Fibroblast of pulmonary artery (primary cell): ENCODE measurements around the gene TRMT2B.
"Not testable (repeated sequence)": the region's sequence is repeated elsewhere in the genome, so short reads cannot be mapped to it uniquely, and the experiment has no call there.

Experiments
- DNase-seq: peaks from one replicate; pipeline ENCODE4 v3.0.0-alpha.2; 2010; ENCODE audit warnings: low read depth
- H3K4me3 ChIP-seq: replicated peaks from 2 replicates; pipeline ENCODE4 v1.5.1; 2011; ENCODE audit warnings: low read depth, mild to moderate bottlenecking, control low read depth, low read length, moderate library complexity
- CTCF ChIP-seq: IDR thresholded peaks from 2 replicates; pipeline ENCODE4 v1.5.1; 2011; ENCODE audit warnings: mild to moderate bottlenecking, control low read depth, low read length, inconsistent platforms; ENCODE audit errors: missing control alignments

The TRMT2B gene

GRCh38 chrX:101078716-101079598, 27.0 kb upstream of the TRMT2B start, which contains the start of gene TMEM35A:
TMEM35A (plus strand) TSS chrX:101078879; CDS start chrX:101079003, 124 bp downstream.
- TF ChIP-seq CTCF = no peak
- H3K4me3 ChIP-seq = peak within 1 kb of the TSS; percentile 55
- peak; percentile 45 for DNase-seq

GRCh38 chrX:101071582-101071981, 19.7 kb upstream of the TRMT2B start:
- no peak for TF ChIP-seq CTCF
- H3K4me3 ChIP-seq = no peak overlapping the region
- no peak for DNase-seq

- no peak for TF ChIP-seq CTCF
- no peak for DNase-seq
- H3K4me3 ChIP-seq = no peak overlapping the region
These were observed 10.3 kb upstream of the TRMT2B start for GRCh38 chrX:101062176-101062575.

GRCh38 chrX:101057093-101057714, 5.3 kb upstream of the TRMT2B start:
- peak; percentile 75 for DNase-seq
- no peak for TF ChIP-seq CTCF
- H3K4me3 ChIP-seq = no peak overlapping the region

GRCh38 chrX:101056551-101056950, 4.6 kb upstream of the TRMT2B start:
- not testable (repeated sequence) for DNase-seq, H3K4me3 ChIP-seq

GRCh38 chrX:101051153-101051548, 760 bp downstream of the TRMT2B start:
- peak overlapping the region; percentile 66 for H3K4me3 ChIP-seq
- no peak for TF ChIP-seq CTCF
- no peak for DNase-seq

GRCh38 chrX:101040197-101040596, 11.7 kb downstream of the TRMT2B start:
- DNase-seq = no peak
- H3K4me3 ChIP-seq = no peak overlapping the region
- no peak for TF ChIP-seq CTCF
